GM19238 (cell line): Measurements from ENCODE around the gene ZDHHC21.
A peak's percentile ranks its signal among the peaks of the same experiment; 100 is the strongest.

ENCODE experiments used
- DNase-seq: peaks from one replicate; pipeline ENCODE4 v3.0.0; 2011; ENCODE audit warnings: low spot score; ENCODE audit not compliant: insufficient read length

ZDHHC21 gene, protein sequence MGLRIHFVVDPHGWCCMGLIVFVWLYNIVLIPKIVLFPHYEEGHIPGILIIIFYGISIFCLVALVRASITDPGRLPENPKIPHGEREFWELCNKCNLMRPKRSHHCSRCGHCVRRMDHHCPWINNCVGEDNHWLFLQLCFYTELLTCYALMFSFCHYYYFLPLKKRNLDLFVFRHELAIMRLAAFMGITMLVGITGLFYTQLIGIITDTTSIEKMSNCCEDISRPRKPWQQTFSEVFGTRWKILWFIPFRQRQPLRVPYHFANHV

DNA sequence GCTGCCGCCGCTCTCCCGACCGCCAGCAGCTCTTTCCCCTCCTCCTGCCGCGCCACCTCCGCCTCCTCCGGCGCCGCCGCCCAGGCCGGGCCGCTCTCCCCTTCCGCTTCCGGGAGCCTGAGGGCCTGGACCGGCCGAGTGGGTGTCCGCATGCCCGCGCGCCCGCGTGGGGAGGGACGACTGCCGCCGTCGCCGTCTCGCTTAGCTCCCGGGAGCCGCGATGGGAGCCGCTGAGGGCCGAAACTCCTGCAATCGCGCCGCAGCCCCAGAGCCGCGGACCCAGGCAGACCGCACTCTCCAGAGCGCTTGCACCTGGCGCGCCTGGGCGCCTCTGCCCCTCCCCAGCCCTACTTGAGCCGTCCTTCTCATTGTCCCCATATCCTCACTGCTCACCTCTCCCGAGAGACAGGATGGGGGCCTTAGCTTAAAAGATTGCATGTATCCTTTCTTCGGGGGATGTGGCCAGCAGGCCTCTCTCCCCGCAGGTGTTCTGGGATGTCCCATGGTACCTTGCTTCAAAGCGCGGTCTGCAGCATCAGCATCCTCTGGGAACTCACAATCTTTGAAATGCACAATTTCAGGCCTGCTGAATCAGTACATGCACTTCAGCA lies at the start of gene ZDHHC21:
ZDHHC21 (minus strand) TSS at position 182 of the 611 bp plus-strand sequence. CDS start 19,092 bp downstream, outside the sequence.
- DNase-seq, result peak; percentile 66

DNA sequence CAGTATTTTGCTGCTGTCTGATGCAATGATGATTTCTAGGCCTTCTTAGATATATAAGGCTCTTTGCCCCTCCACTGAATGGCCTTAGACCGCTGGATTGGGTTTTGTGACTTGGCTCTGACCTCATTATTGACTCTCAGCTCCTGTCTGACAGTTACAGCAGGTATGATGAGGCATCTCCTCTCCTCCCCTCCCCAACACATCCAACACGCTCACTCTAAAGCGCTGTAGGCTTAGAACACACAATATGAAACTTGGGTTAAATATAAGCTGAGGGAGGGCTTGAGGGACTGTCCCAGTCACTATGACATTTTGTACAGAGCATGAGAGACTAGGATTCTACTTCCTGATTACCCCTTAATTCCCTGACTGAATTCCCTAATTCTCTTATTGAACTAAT lies 48.1 kb upstream of the ZDHHC21 start:
- no peak for DNase-seq

DNA sequence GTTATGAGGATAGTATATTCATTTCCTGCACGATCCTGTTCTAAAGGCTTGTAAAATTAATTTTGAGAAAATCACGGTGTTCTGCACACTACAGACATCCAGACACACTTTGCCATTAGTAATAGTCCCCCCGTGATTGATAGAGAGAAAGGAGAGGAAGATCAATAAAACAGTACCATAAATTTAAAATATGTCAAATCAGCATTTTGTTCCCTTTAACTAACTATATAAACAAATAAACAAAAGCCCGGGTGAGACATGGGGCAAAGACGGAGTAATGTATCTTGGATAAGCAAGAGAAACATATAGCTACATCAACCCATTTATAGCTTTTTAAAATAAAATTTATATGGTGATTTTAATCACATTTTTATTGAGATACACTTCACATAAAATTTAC lies 39.9 kb upstream of the ZDHHC21 start:
- DNase-seq, result no peak

DNA sequence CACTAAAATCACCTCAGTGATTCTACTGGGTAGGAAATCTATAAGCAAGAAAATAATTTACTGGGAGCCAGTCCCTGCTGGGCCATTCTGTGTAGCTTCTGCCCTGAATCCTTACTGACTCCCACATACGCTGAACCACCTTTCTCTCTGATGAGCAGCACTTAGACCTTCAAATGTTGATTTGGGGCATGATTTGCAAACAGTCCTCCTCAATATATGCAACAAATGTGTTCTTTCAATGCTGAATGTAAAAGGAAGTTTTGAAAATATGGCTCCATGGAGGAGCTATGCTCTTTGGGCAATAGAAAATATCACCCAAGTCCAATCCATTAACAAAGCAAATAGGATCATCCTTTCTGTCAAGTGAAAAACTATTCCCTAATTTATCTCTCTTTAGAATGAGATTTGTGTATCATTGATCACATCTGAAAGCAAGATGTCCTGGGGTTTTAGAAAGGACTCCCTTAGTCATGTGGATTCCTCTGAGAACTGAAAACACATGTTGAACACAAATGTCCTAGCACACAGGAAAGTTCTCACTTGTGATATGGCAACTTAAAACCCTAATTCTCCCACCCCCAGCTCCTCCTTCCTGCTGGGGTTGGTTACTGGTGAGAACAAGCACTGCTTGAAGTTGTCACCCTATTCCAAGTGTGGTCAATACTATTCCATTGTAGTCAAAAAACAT lies 38.2 kb upstream of the ZDHHC21 start:
- DNase-seq, result no peak

DNA sequence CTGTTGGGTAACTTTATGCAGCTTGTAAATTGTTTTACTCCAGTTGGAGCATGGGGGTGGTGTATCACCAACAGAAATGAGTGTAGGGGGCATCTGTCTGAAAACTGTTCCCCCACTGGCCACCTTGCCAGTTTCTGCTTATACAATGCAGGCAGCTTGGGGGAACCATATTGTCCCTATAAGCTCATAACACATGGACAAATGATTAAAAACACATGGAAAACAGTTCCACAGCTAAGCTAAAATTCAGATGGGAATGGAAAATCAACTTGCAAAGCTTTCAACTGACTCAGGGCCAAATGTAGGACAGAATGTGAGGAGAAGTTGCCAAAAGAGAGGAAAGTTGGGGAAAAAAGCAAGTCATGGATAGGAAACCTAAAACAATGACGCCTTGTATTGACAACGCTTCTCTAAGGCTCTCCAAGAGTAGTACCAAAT lies 37.2 kb upstream of the ZDHHC21 start:
- no peak for DNase-seq

DNA sequence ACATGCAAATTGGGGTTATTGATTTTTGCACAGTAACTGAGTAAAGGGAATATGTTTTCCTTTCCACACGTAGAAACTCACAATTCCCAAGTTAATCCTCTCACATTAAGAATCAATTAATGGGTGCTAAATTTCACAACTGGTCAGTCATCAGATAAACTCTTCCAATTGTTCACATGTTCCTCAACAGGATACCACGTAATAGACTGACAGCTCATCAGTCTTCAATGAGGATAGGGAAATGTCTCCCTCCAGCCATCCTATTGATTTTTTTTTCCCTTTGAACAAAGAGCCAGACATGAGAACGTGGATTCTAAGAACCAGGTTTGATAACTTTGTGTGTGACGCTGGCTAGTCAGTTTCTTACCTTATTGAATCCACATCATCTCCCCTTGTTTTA lies 30.1 kb upstream of the ZDHHC21 start:
- no peak for DNase-seq

DNA sequence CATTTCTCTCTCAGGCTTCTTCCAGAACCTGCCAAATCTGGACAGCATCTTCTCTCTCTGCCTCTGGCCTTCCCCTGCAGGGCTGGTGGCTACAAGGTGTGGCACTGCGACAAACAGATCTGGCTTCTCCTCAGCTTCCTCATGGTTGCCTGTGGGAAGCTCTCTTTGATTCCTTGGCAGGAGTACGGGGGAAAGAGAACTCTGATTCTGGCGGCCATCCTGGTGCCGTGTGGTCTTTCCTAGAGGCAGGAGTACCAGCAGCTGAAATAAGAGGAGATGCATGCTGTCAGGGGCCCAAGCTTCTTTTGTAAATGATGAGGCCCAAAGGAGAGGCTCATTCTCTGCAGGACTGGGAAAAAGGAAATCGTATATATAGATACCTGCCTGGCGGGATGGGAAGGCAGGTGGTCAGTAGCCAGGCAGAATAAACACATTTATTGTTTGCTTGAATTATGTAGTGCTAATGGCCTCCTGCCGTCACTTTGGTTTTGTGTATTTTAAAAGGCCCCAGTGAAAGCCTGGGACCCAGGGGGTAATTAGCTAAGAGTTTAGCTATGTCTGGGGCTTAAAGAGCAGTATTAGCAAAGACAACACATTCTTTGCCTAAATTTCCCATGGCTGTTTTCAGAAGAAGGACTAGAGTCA lies 29.3 kb upstream of the ZDHHC21 start, which contains the start of gene CER1:
CER1 (minus strand) TSS at position 343 of the 645 bp plus-strand sequence; CDS start at position 282, 61 bp downstream.
- no peak for DNase-seq

- no peak for DNase-seq
Measured at GRCh38 chr9:14719231-14719923, 26.1 kb upstream of the ZDHHC21 start.

DNA sequence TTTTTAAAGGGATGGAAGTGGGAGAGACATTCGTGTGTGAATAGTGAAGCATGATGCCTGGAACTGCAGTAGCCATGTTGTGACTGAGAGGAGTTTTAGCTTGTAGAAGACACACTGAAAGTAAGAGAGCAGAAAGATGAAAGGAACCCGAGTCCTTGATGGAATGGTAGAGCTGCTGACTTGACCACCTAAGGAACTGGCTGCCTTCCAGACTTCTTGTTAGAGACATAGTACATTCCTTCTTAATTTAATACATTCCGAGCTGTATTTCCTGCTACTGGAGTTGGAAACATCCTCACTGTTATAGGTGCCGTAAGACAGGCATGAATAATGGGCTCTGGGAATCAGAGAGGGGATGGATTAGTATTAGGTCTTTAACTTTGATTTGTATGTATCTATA lies 21.9 kb upstream of the ZDHHC21 start:
- DNase-seq, result no peak

- DNase-seq, result no peak
Measured at GRCh38 chr9:14713187-14713767, 20.0 kb upstream of the ZDHHC21 start.

GRCh38 chr9:14710804-14711203 lies 17.6 kb upstream of the ZDHHC21 start:
- DNase-seq, result no peak

GRCh38 chr9:14706530-14707140 lies 13.4 kb upstream of the ZDHHC21 start:
- DNase-seq, result no peak

DNA sequence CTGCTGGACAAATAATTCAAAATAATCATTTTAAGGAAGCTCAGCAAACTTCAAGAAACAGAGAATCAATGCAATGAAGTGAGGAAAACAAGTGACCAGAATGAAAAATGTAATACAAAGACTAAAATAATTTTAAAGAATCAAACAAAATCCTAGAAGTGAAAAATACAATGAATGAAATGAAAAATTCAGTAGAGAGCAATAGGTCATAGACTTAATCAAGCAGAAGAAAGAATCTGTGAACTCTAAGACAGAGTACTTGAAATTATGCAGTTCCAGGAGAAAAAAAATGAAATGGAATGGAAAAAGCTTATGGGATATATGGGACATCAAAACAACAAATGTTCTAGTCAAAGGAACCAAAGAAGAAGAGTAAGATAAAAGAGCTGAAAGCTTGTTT lies 11.8 kb upstream of the ZDHHC21 start:
- DNase-seq, result no peak

DNA sequence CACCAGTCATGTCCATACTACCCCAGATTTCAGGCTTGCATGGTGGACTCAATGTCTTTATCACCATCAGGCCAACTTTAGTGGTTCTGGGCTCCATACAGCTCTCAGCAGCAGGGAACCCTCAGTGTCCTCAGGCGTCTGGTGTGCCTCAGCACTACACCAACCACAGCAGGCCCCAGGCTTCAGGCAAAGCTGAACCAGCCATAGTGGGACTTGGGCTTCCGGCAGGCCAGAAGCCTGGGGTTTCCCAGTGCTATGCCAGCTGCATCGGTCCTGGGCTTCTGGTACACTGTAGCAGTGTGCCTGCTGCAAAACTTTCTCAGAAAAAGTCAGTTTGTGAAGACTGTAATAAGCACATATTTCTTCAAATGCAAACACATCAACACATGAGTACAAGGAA lies 11.0 kb upstream of the ZDHHC21 start:
- DNase-seq, result no peak

GRCh38 chr9:14702200-14702720 lies 9.0 kb upstream of the ZDHHC21 start:
- DNase-seq, result no peak

- peak; percentile 29 for DNase-seq
Measured at GRCh38 chr9:14692470-14693250, 572 bp downstream of the ZDHHC21 start.

DNA sequence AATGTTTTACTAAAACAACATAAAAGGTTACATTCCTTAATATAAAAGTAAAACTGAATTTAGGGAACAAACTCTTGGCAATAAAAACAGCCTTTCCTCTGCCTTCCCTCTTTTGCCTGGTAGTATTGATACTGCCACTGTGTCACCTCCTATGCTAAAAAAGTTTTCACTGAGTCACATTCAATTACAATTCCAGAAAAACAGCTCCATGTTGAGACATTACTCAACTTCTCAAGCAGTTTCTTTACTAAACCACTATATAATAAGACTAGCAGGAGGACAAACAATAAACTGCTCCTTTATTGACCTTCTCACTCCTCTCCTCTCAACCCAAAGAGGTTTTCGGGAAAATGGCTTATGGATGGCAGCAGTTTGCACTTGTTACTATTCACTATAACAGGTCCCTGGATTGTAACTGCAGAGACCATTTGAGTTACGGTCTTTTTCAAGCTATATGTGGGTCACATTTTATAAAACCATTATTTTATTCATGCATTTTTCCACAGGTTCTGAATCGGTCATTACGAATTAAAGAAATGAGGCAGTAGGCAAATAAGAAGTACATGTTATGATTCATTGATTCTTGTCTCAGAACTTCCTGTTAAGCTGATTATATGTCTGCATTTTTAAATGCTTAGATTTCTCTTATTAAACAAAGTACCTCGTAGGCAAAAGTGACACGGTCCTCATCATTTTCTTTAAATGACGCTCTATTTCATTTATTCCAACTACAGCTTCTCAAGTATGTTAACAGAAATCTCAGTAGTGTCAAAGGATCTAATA lies 2.1 kb downstream of the ZDHHC21 start:
- DNase-seq, result no peak

DNA sequence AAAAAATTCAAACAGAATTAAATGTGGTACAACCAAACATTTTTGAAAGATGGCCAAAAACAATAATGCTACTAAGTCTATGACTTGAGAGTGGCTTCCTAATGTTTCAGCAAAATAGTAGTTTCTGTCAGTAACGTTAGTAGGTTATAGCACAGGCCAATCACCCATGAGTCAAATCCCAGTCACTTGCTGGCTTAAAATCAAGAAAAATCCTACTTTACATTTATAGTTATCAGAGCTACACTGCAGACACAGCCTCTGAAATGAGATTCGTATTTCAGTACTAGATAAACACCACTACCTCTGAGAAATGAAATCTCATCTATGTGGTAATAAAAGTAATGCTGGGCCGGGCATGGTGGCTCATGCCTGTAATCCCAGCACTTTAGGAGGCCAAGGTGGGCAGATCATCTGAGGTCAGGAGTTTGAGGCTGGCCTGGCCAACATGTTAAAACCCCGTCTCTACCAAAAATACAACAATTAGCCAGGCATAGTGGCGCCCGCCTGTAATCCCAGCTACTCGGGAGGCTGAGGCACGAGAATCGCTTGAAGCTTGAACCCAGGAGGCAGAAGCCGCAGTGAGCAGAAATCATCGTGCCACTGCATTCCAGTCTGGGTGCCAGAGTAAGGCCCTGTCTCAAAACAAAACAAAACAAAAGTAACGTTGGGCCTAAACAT lies 6.1 kb downstream of the ZDHHC21 start:
- no peak for DNase-seq
